ENCODE results near the gene CEACAM4.

The CEACAM4 gene

GRCh38 chr19:41617941-41618730, 8.7 kb downstream of the CEACAM4 start:
- DNase-seq (ENCODE audit: low read depth, low spot score), result no peak

GRCh38 chr19:41616792-41617621, 9.9 kb downstream of the CEACAM4 start:
- no peak for DNase-seq (ENCODE audit: low read depth, low spot score)

GRCh38 chr19:41615207-41615606, 11.7 kb downstream of the CEACAM4 start:
- no peak for DNase-seq (ENCODE audit: low read depth, low spot score)

- no peak for DNase-seq (ENCODE audit: low read depth, low spot score)
These were observed 14.4 kb downstream of the CEACAM4 start for GRCh38 chr19:41612483-41612882.

GRCh38 chr19:41610789-41611188, 16.1 kb downstream of the CEACAM4 start:
- DNase-seq (ENCODE audit: low read depth, low spot score), result no peak

- DNase-seq (ENCODE audit: low read depth, low spot score), result no peak
These were observed 19.2 kb downstream of the CEACAM4 start for GRCh38 chr19:41607668-41608067.

- DNase-seq (ENCODE audit: low read depth, low spot score), result no peak
These were observed 20.5 kb downstream of the CEACAM4 start for GRCh38 chr19:41606215-41606837.

GRCh38 chr19:41604831-41605230, 22.0 kb downstream of the CEACAM4 start:
- no peak for DNase-seq (ENCODE audit: low read depth, low spot score)

GRCh38 chr19:41601771-41602170, 25.1 kb downstream of the CEACAM4 start:
- no peak for DNase-seq (ENCODE audit: low read depth, low spot score)

- no peak for DNase-seq (ENCODE audit: low read depth, low spot score)
These were observed 27.5 kb downstream of the CEACAM4 start for GRCh38 chr19:41599175-41599966.

- peak; percentile 59 for DNase-seq (ENCODE audit: low read depth, low spot score)
These were observed 29.3 kb downstream of the CEACAM4 start for GRCh38 chr19:41597600-41598041.

- DNase-seq (ENCODE audit: low read depth, low spot score), result no peak
These were observed 31.0 kb downstream of the CEACAM4 start for GRCh38 chr19:41595890-41596280.

- DNase-seq (ENCODE audit: low read depth, low spot score), result peak; percentile 47
These were observed 31.5 kb downstream of the CEACAM4 start for GRCh38 chr19:41595258-41595889.

- DNase-seq (ENCODE audit: low read depth, low spot score), result no peak
These were observed 34.8 kb downstream of the CEACAM4 start for GRCh38 chr19:41591951-41592562.

GRCh38 chr19:41590936-41591335, 35.9 kb downstream of the CEACAM4 start:
- no peak for DNase-seq (ENCODE audit: low read depth, low spot score)

- no peak for DNase-seq (ENCODE audit: low read depth, low spot score)
These were observed 37.5 kb downstream of the CEACAM4 start for GRCh38 chr19:41589371-41589770.

- DNase-seq (ENCODE audit: low read depth, low spot score), result no peak
These were observed 38.2 kb downstream of the CEACAM4 start for GRCh38 chr19:41588497-41589209.

GRCh38 chr19:41587838-41588210, 39.0 kb downstream of the CEACAM4 start:
- no peak for DNase-seq (ENCODE audit: low read depth, low spot score)

- no peak for DNase-seq (ENCODE audit: low read depth, low spot score)
These were observed 39.6 kb downstream of the CEACAM4 start for GRCh38 chr19:41587101-41587837.
